HCT116 (cell line): ENCODE data around the gene KDM4E.

Experiments used
- CEBPB ChIP-seq: IDR thresholded peaks from 2 replicates; pipeline ENCODE4 v1.6.1; 2012; ENCODE audit warnings: low read depth
- EZH2phosphoT487 ChIP-seq: fragments of 200-600 bp; IDR thresholded peaks from 2 replicates; pipeline ENCODE4 v1.6.1; 2018; ENCODE audit warnings: antibody characterized with exemption, borderline replicate concordance
- POLR2A ChIP-seq: IDR thresholded peaks from 2 replicates; pipeline ENCODE4 v1.7.0; 2011; ENCODE audit warnings: borderline replicate concordance; ENCODE audit not compliant: insufficient read depth, insufficient read length; ENCODE audit errors: extremely low read depth
- POLR2AphosphoS5 ChIP-seq: IDR thresholded peaks from 2 replicates; pipeline ENCODE4 v1.6.1; 2011; ENCODE audit warnings: mild to moderate bottlenecking, low read depth, low read length, moderate library complexity
- RAD21 ChIP-seq: IDR thresholded peaks from 2 replicates; pipeline ENCODE4 v1.6.1; 2012; ENCODE audit warnings: low read depth, mild to moderate bottlenecking
- SP1 ChIP-seq: IDR thresholded peaks from 2 replicates; pipeline ENCODE4 v1.6.1; 2012; ENCODE audit warnings: low read depth
- YY1 ChIP-seq: IDR thresholded peaks from 2 replicates; pipeline ENCODE4 v1.6.1; 2011; ENCODE audit warnings: low read length, low read depth, moderate library complexity, mild to moderate bottlenecking; ENCODE audit not compliant: insufficient replicate concordance; ENCODE audit errors: extremely low read depth
- TF ChIP-seq, protein P1 (sequence below), 3 experiments: fragments of 200-600 bp in 1 of 3; sonication (generic) in 1 of 3; IDR thresholded peaks in 2 of 3; conservative IDR thresholded peaks in 1 of 3; 2 replicates each; pipeline ENCODE4 v1.5.1; 2012 to 2017; ENCODE audit warnings: low read depth in 2 of 3, low read length in 2 of 3, antibody characterized with exemption in 1 of 3, borderline replicate concordance in 1 of 3, control low read depth in 1 of 3, mild to moderate bottlenecking in 1 of 3, mixed read lengths in 1 of 3, mixed run types in 1 of 3, moderate library complexity in 1 of 3; ENCODE audit not compliant: insufficient read depth in 1 of 3
- TF ChIP-seq, protein P2 (sequence below): IDR thresholded peaks from 2 replicates; pipeline ENCODE4 v1.6.1; 2012

DNA sequence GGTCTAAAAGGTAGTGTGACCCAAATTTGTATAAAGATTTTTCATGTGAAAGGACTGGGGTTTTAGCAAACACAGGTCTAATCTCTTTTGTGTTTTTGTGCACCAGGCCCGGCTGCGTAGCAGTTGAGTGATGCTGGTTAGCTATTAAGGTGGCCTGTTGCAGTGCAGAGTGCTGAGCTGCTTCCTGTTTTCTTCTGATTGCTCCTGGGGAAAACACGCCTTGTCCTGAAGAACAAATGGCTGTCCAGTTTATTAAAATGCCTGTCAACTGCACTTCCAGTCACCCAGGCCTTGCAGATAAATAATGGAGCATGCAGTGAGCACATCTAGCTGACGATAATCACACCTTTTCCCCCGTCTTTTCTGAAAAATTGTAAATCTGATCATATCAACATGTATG is 43.5 kb downstream of the KDM4E start:
- TF ChIP-seq, protein P1, sequence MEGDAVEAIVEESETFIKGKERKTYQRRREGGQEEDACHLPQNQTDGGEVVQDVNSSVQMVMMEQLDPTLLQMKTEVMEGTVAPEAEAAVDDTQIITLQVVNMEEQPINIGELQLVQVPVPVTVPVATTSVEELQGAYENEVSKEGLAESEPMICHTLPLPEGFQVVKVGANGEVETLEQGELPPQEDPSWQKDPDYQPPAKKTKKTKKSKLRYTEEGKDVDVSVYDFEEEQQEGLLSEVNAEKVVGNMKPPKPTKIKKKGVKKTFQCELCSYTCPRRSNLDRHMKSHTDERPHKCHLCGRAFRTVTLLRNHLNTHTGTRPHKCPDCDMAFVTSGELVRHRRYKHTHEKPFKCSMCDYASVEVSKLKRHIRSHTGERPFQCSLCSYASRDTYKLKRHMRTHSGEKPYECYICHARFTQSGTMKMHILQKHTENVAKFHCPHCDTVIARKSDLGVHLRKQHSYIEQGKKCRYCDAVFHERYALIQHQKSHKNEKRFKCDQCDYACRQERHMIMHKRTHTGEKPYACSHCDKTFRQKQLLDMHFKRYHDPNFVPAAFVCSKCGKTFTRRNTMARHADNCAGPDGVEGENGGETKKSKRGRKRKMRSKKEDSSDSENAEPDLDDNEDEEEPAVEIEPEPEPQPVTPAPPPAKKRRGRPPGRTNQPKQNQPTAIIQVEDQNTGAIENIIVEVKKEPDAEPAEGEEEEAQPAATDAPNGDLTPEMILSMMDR (IDR thresholded peaks at IDR 0.05 in 2 of 3, conservative IDR thresholded peaks at IDR 0.05 in 1 of 3; ENCODE audit: borderline replicate concordance in 1 of 3, insufficient read depth in 1 of 3, low read depth in 2 of 3, low read length in 2 of 3): no peak
- TF ChIP-seq EZH2phosphoT487 (no peak), POLR2AphosphoS5 (peak; percentile 95), POLR2A (peak; percentile 73), CEBPB (no peak), SP1 (peak; percentile 88), YY1 (peak; percentile 48), RAD21 (no peak; the same call in 1 of the 2 replicates)
- TF ChIP-seq, protein P2, sequence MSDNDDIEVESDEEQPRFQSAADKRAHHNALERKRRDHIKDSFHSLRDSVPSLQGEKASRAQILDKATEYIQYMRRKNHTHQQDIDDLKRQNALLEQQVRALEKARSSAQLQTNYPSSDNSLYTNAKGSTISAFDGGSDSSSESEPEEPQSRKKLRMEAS: peak; percentile 92
